IgD-negative memory B cell (primary cell): ENCODE data around the gene PSRC1. TPM values are rescaled to one million over a fixed set of nuclear protein-coding genes. Genes with fewer than 3 reads are reported as not detected.

Source experiments
- H3K27ac Mint-ChIP-seq, 3 donors: one replicate each; pipeline ENCODE4 v1.8.0; 2020 to 2022; ENCODE audit warnings: mild to moderate bottlenecking in 3 of 3, mixed read lengths in 3 of 3, moderate library complexity in 1 of 3
- H3K27me3 Mint-ChIP-seq: one replicate; pipeline ENCODE4 v1.8.0; 2021; ENCODE audit warnings: mixed read lengths
- H3K36me3 Mint-ChIP-seq: one replicate; pipeline ENCODE4 v1.8.0; 2020; ENCODE audit warnings: mild to moderate bottlenecking, mixed read lengths
- H3K4me1 Mint-ChIP-seq, 3 donors: one replicate each; pipeline ENCODE4 v1.8.0; 2020 to 2022; ENCODE audit warnings: mixed read lengths in 3 of 3, mild to moderate bottlenecking in 1 of 3
- H3K4me3 Mint-ChIP-seq, 4 donors: one replicate each; pipeline ENCODE4 v1.8.0; 2020 to 2022; ENCODE audit warnings: mild to moderate bottlenecking in 4 of 4, mixed read lengths in 4 of 4, moderate library complexity in 3 of 4
- H3K9me3 Mint-ChIP-seq, 3 donors: one replicate each; pipeline ENCODE4 v1.8.0; 2020 to 2021; ENCODE audit warnings: mixed read lengths in 3 of 3, mild to moderate bottlenecking in 1 of 3
- polyA plus RNA-seq: library from polyadenylated mRNA; unstranded; fragments of 300-500 nt; fragmentation: Illumina TruSeq; gene quantifications from one replicate; pipeline ENCODE4 v1.2.3, GENCODE V29; 2021

Gene PSRC1
- polyA plus RNA-seq, 1 donor from 2014 or later, result not detected

GRCh38 chr1:109261578-109261977 lies 21.4 kb downstream of the PSRC1 start:
- peaks cover 4% of the 10 kb centered on the region for H3K27me3 Mint-ChIP-seq
- H3K9me3 Mint-ChIP-seq, result no peaks in the 10 kb centered on the region
- H3K4me3 Mint-ChIP-seq, result no peak overlapping the region
- peaks cover 0 to 3% (median 1%) of the 10 kb centered on the region in 3 donors for H3K4me1 Mint-ChIP-seq
- H3K27ac Mint-ChIP-seq, result no peak overlapping the region
- H3K36me3 Mint-ChIP-seq, result no peaks in the 10 kb centered on the region

DNA sequence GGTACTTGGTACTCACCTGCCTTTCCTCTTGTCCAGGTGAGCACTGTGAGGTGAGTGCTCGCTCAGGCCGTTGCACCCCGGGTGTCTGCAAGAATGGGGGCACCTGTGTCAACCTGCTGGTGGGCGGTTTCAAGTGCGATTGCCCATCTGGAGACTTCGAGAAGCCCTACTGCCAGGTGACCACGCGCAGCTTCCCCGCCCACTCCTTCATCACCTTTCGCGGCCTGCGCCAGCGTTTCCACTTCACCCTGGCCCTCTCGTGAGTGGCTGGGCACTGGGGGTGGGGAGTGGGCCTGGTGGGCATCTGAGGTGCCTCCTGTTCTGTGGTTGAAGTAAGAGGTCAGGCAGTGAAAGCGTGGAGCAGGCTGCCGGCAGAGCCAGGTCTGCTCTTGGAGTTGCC lies 21.9 kb downstream of the PSRC1 start:
- Mint-ChIP-seq H3K4me1 (peaks cover 0 to 3% (median 3%) of the 10 kb centered on the region in 3 donors), H3K4me3 (no peak overlapping the region), H3K27ac (no peak overlapping the region)

GRCh38 chr1:109259674-109260557 lies 23.0 kb downstream of the PSRC1 start:
- no peaks in the 10 kb centered on the region for H3K36me3 Mint-ChIP-seq

More for the DNA sequence above, 21.9 kb downstream of the PSRC1 start:
- no peaks in the 10 kb centered on the region for H3K36me3 Mint-ChIP-seq
- peaks cover 0 to 2% (median 0%) of the 10 kb centered on the region in 3 donors for H3K9me3 Mint-ChIP-seq
- peaks cover 7% of the 10 kb centered on the region for H3K27me3 Mint-ChIP-seq

DNA sequence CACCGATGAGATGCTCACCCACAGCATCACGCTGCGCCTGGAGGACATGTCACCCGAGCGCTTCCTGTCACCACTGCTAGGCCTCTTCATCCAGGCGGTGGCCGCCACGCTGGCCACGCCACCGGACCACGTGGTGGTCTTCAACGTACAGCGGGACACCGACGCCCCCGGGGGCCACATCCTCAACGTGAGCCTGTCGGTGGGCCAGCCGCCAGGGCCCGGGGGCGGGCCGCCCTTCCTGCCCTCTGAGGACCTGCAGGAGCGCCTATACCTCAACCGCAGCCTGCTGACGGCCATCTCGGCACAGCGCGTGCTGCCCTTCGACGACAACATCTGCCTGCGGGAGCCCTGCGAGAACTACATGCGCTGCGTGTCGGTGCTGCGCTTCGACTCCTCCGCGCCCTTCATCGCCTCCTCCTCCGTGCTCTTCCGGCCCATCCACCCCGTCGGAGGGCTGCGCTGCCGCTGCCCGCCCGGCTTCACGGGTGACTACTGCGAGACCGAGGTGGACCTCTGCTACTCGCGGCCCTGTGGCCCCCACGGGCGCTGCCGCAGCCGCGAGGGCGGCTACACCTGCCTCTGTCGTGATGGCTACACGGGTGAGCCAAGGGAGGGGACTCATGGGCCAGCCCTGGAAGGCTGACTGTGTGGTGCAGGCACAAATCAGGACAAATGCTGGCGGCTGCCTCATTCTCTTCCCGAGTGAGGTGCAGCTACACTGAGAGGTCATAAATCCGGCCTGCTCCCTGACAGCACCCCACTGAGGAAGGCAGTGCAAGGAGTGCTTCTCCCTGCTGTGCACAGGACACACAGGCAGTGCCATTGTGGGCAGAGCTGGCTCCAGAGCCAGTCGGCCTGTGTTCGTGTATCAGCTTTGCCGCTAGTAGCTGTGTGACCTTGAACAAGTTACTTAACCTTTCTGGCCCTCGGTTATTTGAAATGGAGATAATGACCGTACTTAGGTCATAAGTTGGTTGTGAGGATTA lies 24.2 kb downstream of the PSRC1 start:
- peaks cover 0 to 3% (median 3%) of the 10 kb centered on the region in 3 donors for H3K4me1 Mint-ChIP-seq
- H3K36me3 Mint-ChIP-seq, result no peaks in the 10 kb centered on the region
- no peak overlapping the region for H3K4me3 Mint-ChIP-seq
- peaks cover 9% of the 10 kb centered on the region for H3K27me3 Mint-ChIP-seq
- peaks cover 0 to 3% (median 0%) of the 10 kb centered on the region in 3 donors for H3K9me3 Mint-ChIP-seq
- no peak overlapping the region for H3K27ac Mint-ChIP-seq

More at GRCh38 chr1:109259674-109260557, 23.0 kb downstream of the PSRC1 start:
- Mint-ChIP-seq H3K9me3 (peaks cover 0 to 3% (median 0%) of the 10 kb centered on the region in 3 donors), H3K4me3 (no peak overlapping the region), H3K27me3 (peaks cover 9% of the 10 kb centered on the region), H3K27ac (no peak overlapping the region), H3K4me1 (peaks cover 0 to 3% (median 3%) of the 10 kb centered on the region in 3 donors)

DNA sequence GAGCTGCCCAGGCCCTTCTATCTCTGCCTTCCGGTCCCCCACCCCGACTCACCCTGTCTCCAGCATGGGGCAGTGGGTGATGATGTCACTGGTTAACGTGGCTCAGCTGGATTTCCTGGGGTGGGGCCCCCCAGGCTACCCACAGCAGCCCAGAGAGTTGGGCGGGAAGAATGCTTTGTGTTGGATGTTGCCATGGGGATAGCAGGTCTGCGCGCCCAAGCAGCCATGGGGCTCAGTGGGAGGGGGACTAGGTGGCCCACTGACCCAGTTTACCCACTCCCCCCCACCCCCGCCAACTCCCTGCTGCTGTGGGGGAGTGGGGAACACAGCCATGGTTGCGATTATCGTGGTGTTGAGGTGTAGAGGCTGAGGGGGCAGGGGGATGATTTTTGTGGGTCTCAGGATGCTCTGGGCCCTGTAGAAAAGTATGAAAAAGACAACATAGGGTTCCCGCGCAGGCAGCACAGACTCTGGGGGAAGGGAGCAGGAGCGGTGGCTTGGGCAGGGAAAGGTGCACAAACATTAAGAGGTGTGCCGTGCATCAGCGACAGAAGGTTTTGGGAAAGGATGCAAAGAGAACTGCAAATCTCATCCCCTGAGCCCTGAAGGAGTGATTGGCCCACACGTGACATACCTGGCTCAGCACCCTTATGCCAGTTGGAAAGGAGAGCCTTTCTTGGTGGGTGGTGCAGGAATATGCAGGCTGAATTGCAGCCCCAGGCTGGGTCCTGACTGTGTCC lies 25.1 kb downstream of the PSRC1 start:
- H3K36me3 Mint-ChIP-seq, result peaks cover 1% of the 10 kb centered on the region
- peaks cover 8% of the 10 kb centered on the region for H3K27me3 Mint-ChIP-seq
- no peak overlapping the region for H3K27ac Mint-ChIP-seq
- H3K4me1 Mint-ChIP-seq, result peaks cover 0 to 4% (median 3%) of the 10 kb centered on the region in 3 donors
- peaks cover 0 to 3% (median 0%) of the 10 kb centered on the region in 3 donors for H3K9me3 Mint-ChIP-seq
- H3K4me3 Mint-ChIP-seq, result no peak overlapping the region

DNA sequence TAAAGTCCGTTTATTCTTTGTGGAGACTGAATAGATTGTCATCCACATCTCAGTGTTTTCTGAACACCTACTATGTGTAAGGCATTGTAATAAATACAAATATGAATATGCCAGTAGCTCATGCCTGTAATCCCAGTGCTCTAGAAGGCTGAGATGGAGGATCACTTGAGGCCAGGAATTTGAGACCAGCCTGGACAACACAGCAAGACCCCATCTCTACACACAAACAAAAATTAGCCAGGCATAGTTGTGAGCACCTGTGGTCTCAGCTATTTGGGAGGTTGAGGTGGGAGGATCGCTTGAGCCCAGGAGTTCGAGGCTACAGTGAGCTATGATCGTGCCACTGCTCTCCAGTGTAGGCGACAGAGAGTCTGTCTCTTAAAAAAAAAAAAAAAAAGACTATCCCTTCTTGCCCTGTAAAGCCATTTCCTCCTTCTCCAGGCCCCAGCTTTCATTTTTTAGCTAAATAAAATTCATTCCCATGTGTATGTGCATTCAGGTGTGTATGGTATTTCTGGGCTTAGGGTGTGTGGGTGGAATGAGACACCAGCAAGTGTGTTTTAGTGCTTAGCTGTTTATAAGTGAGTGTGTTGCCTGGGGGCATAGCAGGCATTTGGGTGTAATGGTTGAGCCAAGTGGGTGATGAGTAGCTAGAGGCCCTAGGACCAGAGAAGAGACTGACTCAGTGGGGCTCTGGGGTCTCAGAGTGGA lies 25.8 kb downstream of the PSRC1 start:
- H3K9me3 Mint-ChIP-seq, result peaks cover 0 to 3% (median 0%) of the 10 kb centered on the region in 3 donors
- peaks cover 1% of the 10 kb centered on the region for H3K36me3 Mint-ChIP-seq
- H3K27ac Mint-ChIP-seq, result peak overlapping the region in 1 of 3 donors; percentile 40
- H3K4me1 Mint-ChIP-seq, result peaks cover 0 to 7% (median 3%) of the 10 kb centered on the region in 3 donors
- H3K27me3 Mint-ChIP-seq, result peaks cover 7% of the 10 kb centered on the region
- H3K4me3 Mint-ChIP-seq, result no peak overlapping the region

DNA sequence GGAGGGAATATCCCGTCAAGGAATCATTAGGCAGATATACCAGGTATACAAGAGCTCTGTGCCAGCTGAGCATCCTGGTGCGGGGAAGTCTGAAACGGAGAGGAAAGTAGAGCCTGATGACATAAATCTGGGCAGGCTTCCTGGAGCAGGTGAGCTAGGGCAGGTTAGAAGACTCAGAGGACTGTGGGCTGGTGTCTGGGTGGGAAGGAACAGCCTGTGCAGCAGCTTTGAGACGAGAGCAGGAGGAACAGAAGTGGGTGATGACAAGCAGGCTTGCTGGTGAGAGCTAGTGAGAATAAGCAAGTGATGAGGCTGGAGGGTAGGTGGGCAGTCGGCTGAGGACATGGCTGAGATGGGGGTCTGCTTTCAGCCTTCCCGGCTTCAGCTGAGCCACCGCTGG lies 26.9 kb downstream of the PSRC1 start:
- Mint-ChIP-seq H3K27ac (no peak overlapping the region), H3K4me1 (peaks cover 0 to 7% (median 3%) of the 10 kb centered on the region in 3 donors), H3K36me3 (peaks cover 1% of the 10 kb centered on the region), H3K27me3 (peaks cover 6% of the 10 kb centered on the region), H3K4me3 (no peak overlapping the region), H3K9me3 (peaks cover 0 to 3% (median 0%) of the 10 kb centered on the region in 3 donors)

DNA sequence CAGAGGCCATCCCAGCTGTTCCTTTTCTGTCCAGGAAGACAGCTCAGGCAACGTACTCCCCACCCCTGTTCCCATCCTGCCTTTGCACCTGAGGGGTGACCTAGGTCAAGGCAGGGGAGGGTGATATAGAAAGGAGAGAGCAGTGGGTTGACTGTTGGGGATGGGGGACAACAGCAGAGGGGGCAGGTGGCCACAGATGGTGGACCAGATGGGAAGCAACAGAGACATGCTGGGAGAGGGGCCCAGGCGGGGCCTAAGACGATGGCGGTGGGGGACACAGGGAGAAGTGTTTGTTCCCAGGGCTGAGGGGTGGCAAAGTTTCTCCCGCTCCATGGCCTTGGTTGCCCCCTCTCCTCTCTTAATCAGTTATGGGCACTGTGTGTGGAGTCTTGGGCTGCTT lies 27.3 kb downstream of the PSRC1 start:
- peak overlapping the region in 1 of 4 donors; percentile 35 for H3K4me3 Mint-ChIP-seq
- peaks cover 1% of the 10 kb centered on the region for H3K36me3 Mint-ChIP-seq
- H3K4me1 Mint-ChIP-seq, result peaks cover 0 to 7% (median 3%) of the 10 kb centered on the region in 3 donors
- no peak overlapping the region for H3K27ac Mint-ChIP-seq
- peaks cover 0 to 3% (median 0%) of the 10 kb centered on the region in 3 donors for H3K9me3 Mint-ChIP-seq
- H3K27me3 Mint-ChIP-seq, result peaks cover 6% of the 10 kb centered on the region

DNA sequence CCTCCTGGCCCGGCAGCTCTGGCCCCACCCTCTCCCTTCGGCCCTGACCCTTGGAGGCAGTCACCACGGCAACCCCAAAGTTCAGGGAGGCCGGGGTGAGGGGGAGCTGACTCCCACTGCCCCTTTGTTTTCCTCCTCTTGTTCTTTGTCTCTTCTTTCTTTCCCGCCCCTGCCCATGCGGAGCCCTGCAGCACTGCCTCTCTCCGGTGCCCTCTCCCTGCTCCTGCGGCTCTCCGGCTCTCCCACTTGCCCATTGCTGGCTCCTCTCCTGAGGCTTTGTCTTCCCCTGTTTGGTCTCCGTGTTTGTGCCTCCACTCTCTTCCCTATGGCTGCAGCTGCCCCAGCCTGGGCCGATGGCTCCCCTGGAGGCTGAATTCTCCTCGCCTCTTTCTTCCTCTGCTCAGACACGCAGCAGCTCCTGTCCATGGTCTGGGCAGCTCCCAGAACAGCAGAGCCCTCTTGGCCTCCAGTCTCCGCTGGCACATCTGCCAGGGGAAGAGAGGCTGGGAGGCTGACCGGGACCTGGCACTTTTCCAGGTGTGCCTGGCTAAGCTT lies 27.8 kb downstream of the PSRC1 start:
- H3K4me3 Mint-ChIP-seq, result peak overlapping the region in 1 of 4 donors; percentile 35
- H3K4me1 Mint-ChIP-seq, result peaks cover 0 to 7% (median 3%) of the 10 kb centered on the region in 3 donors
- peaks cover 0 to 3% (median 0%) of the 10 kb centered on the region in 3 donors for H3K9me3 Mint-ChIP-seq
- H3K27ac Mint-ChIP-seq, result no peak overlapping the region
- peaks cover 6% of the 10 kb centered on the region for H3K27me3 Mint-ChIP-seq
- peaks cover 1% of the 10 kb centered on the region for H3K36me3 Mint-ChIP-seq

DNA sequence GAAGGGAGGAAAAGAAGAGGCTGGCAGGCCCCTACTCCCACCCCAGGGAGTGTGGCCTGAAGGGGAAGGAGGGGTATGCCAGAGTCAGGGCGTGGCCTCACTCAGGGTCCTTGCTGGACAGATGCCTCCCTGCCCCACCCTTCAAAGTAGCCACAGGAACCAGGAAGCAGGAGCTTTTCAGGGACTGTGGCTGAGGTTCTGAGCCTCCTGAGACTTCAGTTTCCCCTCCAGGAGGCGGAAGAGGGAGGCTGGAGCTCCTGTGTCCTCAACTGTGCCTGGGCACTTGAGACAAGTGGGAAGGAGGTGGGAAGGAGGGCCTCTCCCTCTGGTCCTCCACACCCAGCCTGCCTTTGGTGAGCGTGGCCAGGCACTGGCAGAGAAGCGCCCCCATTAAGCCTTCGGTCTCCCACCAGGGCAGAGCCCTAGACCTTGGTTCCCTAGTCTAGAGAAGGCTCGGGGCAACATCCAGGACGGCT lies 28.3 kb downstream of the PSRC1 start:
- Mint-ChIP-seq H3K27ac (no peak overlapping the region), H3K36me3 (peaks cover 1% of the 10 kb centered on the region), H3K27me3 (peaks cover 6% of the 10 kb centered on the region), H3K9me3 (peaks cover 0 to 3% (median 0%) of the 10 kb centered on the region in 3 donors), H3K4me1 (peaks cover 0 to 7% (median 3%) of the 10 kb centered on the region in 3 donors), H3K4me3 (no peak overlapping the region)

- Mint-ChIP-seq H3K4me1 (peaks cover 3 to 10% (median 6%) of the 10 kb centered on the region in 3 donors), H3K4me3 (peak overlapping the region in 1 of 4 donors; percentile 12), H3K27ac (no peak overlapping the region), H3K9me3 (peaks cover 0 to 3% (median 0%) of the 10 kb centered on the region in 3 donors), H3K36me3 (peaks cover 1% of the 10 kb centered on the region), H3K27me3 (peaks cover 9% of the 10 kb centered on the region)
Observed at GRCh38 chr1:109253803-109254620, 28.9 kb downstream of the PSRC1 start.

DNA sequence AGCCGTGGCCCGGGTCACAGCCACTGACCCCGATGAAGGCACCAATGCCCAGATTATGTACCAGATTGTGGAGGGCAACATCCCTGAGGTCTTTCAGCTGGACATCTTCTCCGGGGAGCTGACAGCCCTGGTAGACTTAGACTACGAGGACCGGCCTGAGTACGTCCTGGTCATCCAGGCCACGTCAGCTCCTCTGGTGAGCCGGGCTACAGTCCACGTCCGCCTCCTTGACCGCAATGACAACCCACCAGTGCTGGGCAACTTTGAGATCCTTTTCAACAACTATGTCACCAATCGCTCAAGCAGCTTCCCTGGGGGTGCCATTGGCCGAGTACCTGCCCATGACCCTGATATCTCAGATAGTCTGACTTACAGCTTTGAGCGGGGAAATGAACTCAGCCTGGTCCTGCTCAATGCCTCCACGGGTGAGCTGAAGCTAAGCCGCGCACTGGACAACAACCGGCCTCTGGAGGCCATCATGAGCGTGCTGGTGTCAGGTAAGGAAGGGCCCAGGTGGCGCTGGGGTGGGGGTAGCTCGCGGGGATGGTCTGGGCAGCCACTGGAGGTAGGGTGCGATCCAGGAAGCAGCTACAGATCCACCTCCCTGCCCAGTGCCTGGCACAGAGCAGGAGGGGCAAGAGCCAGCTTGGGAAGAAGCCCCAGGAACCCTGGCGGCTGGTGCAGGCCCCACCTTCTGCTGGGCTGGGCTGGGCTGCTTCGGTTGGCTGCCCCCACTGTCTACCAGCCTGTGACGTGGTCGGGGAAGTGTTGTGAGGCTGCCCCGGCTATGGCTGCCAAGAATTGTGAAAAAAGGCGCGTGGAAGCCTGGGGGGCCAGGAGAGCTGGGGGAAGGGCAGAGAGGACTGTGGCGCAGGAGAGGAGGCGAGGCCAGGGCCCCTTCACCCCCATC lies 29.8 kb downstream of the PSRC1 start:
- H3K9me3 Mint-ChIP-seq, result peaks cover 0 to 3% (median 0%) of the 10 kb centered on the region in 3 donors
- no peak overlapping the region for H3K27ac Mint-ChIP-seq
- H3K27me3 Mint-ChIP-seq, result peaks cover 10% of the 10 kb centered on the region
- peaks cover 4 to 11% (median 7%) of the 10 kb centered on the region in 3 donors for H3K4me1 Mint-ChIP-seq
- H3K4me3 Mint-ChIP-seq, result peak overlapping the region in 2 of 4 donors; percentile 53 to 82
- peaks cover 1% of the 10 kb centered on the region for H3K36me3 Mint-ChIP-seq
